ENCODE results near the gene TMEM238. TPM values are rescaled to one million over a fixed set of nuclear protein-coding genes. Genes with fewer than 3 reads are reported as not detected.
"Not testable (repeated sequence)": the region's sequence is repeated elsewhere in the genome, so short reads cannot be mapped to it uniquely, and the experiment has no call there.

The TMEM238 gene
- total RNA-seq, 2 donors from 2014 or later, result 4.2 TPM; not detected in 1

DNA sequence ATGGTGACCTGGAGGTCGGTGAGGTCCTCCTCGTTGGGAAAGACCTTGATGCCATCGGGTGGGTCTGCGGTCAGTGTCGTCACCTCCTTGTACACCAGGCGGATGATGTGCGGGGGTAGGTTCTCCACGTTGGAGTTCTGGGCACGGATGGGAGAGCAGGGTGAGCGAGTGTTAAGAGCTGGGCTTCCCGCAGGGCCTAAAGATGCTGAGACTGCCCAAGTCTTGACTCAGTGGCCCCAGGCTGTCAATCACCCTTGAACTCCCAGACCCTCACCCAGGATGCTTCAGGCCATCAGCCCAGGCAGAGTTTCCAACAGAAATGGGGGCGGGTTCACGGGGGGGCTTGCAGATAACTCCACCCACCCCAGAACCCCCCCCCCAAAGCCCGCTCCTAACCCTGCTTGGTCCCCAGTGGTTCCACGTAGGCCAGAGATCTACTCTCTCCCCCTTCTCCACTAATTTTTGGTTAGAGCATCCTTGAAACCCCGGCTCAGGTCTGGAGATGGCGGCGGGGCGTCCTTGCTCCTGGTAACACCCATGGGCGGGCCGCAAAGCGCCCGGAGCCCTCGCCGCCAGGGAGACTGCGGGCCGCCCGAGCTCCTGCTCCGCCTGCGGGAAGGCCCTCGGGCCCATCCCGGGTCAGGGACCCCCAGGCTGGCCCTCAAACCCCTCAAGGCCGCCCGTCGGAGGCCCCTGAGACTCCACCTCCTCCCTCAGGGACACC is 22.9 kb upstream of the TMEM238 start:
- ATAC-seq (ENCODE audit: insufficient number of reproducible peaks, low FRiP score, low read depth) (no peak), DNase-seq (ENCODE audit: low spot score) (no peak)
- Histone ChIP-seq H3K4me1 (ENCODE audit: control insufficient read depth in 1 of 2, low read depth in 2 of 2) (peaks cover 18 to 23% of the 10 kb centered on the region in 2 donors), H3K9me3 (no peaks in the 10 kb centered on the region), H3K27ac (peak overlapping the region; percentile 99), H3K4me3 (peak overlapping the region; percentile 87), H3K27me3 (replicated peaks; ENCODE audit: insufficient read depth) (no peaks in the 10 kb centered on the region), H3K36me3 (peaks cover 15% of the 10 kb centered on the region)
- TF ChIP-seq, protein P1, sequence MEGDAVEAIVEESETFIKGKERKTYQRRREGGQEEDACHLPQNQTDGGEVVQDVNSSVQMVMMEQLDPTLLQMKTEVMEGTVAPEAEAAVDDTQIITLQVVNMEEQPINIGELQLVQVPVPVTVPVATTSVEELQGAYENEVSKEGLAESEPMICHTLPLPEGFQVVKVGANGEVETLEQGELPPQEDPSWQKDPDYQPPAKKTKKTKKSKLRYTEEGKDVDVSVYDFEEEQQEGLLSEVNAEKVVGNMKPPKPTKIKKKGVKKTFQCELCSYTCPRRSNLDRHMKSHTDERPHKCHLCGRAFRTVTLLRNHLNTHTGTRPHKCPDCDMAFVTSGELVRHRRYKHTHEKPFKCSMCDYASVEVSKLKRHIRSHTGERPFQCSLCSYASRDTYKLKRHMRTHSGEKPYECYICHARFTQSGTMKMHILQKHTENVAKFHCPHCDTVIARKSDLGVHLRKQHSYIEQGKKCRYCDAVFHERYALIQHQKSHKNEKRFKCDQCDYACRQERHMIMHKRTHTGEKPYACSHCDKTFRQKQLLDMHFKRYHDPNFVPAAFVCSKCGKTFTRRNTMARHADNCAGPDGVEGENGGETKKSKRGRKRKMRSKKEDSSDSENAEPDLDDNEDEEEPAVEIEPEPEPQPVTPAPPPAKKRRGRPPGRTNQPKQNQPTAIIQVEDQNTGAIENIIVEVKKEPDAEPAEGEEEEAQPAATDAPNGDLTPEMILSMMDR (IDR thresholded peaks at IDR 0.05), result no peak

DNA sequence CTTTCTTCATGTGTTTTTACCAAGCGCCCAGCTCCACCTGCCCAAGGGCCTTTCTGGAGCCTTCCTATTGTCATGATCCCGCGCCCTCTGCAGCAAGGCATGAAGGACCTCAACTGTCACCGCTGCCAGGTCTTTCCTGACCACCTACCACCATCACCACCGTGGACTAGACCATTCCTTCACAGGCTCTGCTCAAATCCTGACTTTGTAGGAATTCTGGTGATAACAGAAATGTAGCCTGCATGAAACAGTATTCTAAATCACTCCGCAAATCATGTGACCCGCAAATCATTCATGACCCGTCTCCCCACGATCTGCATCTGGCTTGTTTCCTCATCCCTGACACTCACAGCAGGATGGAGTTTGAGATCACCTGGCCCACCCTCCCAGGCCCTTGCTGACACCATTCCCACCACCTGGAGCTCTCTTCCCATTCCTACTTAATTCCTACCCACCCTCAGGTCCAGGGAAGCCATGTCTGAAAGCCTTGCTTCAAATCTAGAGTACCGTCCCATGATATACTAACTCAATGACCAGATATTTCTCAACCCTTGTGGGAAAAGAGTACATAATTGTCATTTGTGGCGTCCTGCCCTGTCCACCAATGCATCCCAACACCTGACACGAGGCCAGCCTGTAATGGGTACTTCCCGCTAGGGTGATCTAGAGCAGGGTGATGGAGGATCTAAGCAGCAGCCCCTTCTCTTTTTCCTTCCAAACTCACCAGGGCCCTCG is 22.2 kb upstream of the TMEM238 start:
- Histone ChIP-seq H3K27me3 (replicated peaks; ENCODE audit: insufficient read depth) (no peaks in the 10 kb centered on the region), H3K27ac (no peak overlapping the region), H3K9me3 (no peaks in the 10 kb centered on the region), H3K4me3 (peak overlapping the region; percentile 87), H3K36me3 (peaks cover 17% of the 10 kb centered on the region), H3K4me1 (ENCODE audit: control insufficient read depth in 1 of 2, low read depth in 2 of 2) (peaks cover 18 to 23% of the 10 kb centered on the region in 2 donors)
- ATAC-seq (ENCODE audit: insufficient number of reproducible peaks, low FRiP score, low read depth) (no peak), DNase-seq (ENCODE audit: low spot score) (no peak)
- TF ChIP-seq, protein P1 (IDR thresholded peaks at IDR 0.05), result no peak

DNA sequence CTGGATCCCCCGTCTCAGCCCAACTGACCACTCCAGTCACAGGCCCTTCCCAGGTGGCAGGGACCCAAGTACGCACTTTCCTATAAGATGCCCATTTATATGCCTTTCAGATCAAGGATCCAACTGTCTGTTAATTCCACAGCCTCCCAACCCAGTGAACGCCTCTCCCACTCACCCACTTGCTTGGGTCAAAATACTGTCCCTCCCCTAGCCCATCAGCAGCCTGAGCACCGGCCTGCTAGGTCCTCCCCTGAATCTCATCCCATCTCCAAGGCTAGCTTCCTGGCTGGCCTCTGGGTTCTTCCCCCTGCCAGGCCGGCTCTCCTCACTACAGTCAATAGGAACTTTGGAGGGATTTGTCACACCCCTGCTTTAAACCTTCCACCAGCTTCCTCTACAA is 21.5 kb upstream of the TMEM238 start:
- peaks cover 17% of the 10 kb centered on the region for H3K36me3 ChIP-seq
- DNase-seq (ENCODE audit: low spot score), result no peak

DNA sequence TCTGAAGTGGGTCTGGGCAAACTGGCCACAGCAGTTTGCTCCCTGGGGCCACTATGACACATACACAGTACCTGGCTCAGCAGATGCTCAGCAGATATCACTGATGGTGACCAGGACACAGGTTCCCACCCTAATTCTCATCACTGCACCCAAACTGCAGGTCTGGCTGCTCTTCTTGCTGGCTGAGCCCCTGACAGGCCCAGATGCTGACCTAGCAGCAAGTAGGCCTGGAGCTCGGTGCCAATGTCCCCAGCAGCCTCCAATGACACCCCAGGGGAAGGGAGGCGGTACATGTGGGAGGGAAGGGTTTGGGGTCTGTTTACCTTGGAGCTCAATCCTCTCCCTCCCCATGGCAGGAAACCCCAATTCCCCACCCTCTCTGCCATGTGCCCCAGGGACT is 18.4 kb upstream of the TMEM238 start:
- H3K4me3 ChIP-seq, result no peak overlapping the region
- ATAC-seq (ENCODE audit: insufficient number of reproducible peaks, low FRiP score, low read depth) (no peak), DNase-seq (ENCODE audit: low spot score) (no peak)
- H3K36me3 ChIP-seq, result peaks cover 17% of the 10 kb centered on the region
- no peaks in the 10 kb centered on the region for H3K9me3 ChIP-seq
- H3K27me3 ChIP-seq (replicated peaks; ENCODE audit: insufficient read depth), result no peaks in the 10 kb centered on the region
- TF ChIP-seq, protein P1 (IDR thresholded peaks at IDR 0.05), result no peak
- no peak overlapping the region for H3K27ac ChIP-seq
- peaks cover 15 to 18% of the 10 kb centered on the region in 2 donors for H3K4me1 ChIP-seq (ENCODE audit: control insufficient read depth in 1 of 2, low read depth in 2 of 2)

More for the DNA sequence above, 21.5 kb upstream of the TMEM238 start:
- no peak for ATAC-seq (ENCODE audit: insufficient number of reproducible peaks, low FRiP score, low read depth)
- Histone ChIP-seq H3K9me3 (no peaks in the 10 kb centered on the region), H3K27ac (no peak overlapping the region), H3K4me1 (ENCODE audit: control insufficient read depth in 1 of 2, low read depth in 2 of 2) (peaks cover 18 to 23% of the 10 kb centered on the region in 2 donors), H3K4me3 (no peak overlapping the region), H3K27me3 (replicated peaks; ENCODE audit: insufficient read depth) (no peaks in the 10 kb centered on the region)
- TF ChIP-seq, protein P1 (IDR thresholded peaks at IDR 0.05), result no peak

DNA sequence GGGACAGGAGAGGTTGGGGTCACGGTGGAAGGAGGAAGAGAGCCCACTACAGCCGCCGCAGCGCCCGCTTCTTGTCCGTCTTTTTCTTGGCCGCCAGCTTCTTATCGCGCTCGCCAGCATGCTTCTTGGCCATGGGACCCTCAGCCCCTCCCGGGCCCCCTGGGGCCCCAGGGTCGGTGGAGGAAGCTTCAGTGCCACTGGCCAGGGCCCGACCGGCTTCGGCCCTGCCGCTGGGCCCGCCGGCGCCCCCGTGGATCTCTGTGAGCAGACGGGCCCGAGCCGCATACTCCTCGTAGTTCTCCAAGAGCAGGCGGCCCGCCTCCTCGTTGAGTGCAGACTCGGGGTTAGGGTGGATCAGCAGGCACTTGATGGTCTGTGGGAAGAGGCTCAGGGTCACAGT is 17.3 kb upstream of the TMEM238 start:
- peaks cover 17% of the 10 kb centered on the region for H3K36me3 ChIP-seq
- H3K4me3 ChIP-seq; H3K9me3 ChIP-seq; H3K27ac ChIP-seq; ATAC-seq (ENCODE audit: insufficient number of reproducible peaks, low FRiP score, low read depth); H3K27me3 ChIP-seq (replicated peaks; ENCODE audit: insufficient read depth); DNase-seq (ENCODE audit: low spot score): not testable (repeated sequence)
- H3K4me1 ChIP-seq (ENCODE audit: control insufficient read depth in 1 of 2, low read depth in 2 of 2), result peaks cover 8 to 12% of the 10 kb centered on the region in 2 donors

Data from thoracic aorta (tissue), 2 donors.